Stomach (tissue), 4 donors: ENCODE results near the gene LCA5.
"Not testable (repeated sequence)": the region's sequence is repeated elsewhere in the genome, so short reads cannot be mapped to it uniquely, and the experiment has no call there.

Experiments
- CTCF ChIP-seq, 7 experiments: fragments of 450-650 bp in 4 of 7; fragments of 200-600 bp in 3 of 7; sonication (generic) in 3 of 7; IDR thresholded peaks; one replicate each; pipeline ENCODE4 v1.5.1; 2016 to 2019; ENCODE audit warnings: antibody characterized with exemption in 7 of 7, control low read depth in 2 of 7, mild to moderate bottlenecking in 1 of 7
- EP300 ChIP-seq: sonication (generic); formaldehyde crosslinking; IDR thresholded peaks from one replicate; pipeline ENCODE4 v1.6.1; 2017; ENCODE audit warnings: antibody characterized with exemption
- POLR2A ChIP-seq, 4 donors: fragments of 450-650 bp; IDR thresholded peaks; one replicate each; pipeline ENCODE4 v1.6.1; 2016; ENCODE audit warnings: antibody characterized with exemption in 4 of 4, control low read depth in 2 of 4, mild to moderate bottlenecking in 1 of 4, moderate library complexity in 1 of 4

- TF ChIP-seq CTCF (IDR thresholded peaks at IDR 0.05); EP300; POLR2A (IDR thresholded peaks at IDR 0.05): not testable (repeated sequence)
These were observed 7.7 kb downstream of the LCA5 start for GRCh38 chr6:79529567-79529966.
